GM10266 (cell line): Measurements from ENCODE around the gene USP4.

Experiments
- DNase-seq: peaks from one replicate; pipeline ENCODE4 v3.0.0; 2012; ENCODE audit errors: extremely low spot score
- TF ChIP-seq, protein P1 (sequence below): IDR thresholded peaks from 2 replicates; pipeline ENCODE4 v1.5.1; 2012; ENCODE audit warnings: mild to moderate bottlenecking, low read depth; ENCODE audit not compliant: control insufficient read depth, insufficient read depth; ENCODE audit errors: missing control alignments

USP4 gene

DNA sequence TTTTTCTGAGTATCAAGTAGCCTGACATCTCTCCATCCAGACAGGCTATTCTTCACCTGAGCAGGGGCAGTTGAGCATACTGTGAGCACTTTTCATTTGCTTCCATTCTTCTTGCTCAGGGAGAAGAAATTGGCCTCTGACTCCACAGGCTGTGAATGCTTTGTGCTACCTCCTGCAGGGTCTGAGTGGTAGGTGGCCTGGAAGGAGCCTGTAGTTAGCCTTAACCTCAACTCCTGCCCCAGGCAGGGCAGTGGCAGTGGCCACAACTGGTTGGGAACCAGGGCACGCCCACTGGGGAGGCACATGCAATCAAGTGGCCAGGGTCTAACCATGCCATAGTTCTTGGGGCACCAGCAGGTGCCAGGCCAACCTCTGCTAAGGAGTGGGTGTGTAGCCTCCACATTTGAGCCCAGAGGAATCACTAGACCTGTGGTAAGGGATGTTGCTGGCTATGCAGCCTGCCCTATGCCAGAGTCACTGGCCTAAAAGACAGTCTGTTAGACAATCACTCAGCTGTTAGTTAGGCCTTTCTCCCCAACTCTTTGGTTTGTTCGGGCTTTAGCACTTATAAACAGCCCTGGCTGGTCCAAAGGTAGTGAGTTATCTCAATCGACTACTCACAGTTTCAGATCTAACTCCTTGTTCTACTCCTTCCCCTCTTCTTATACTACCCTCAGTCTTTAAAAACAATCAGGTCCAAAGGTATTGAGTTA is 70.3 kb downstream of the USP4 start:
- DNase-seq: no peak
- TF ChIP-seq, protein P1, sequence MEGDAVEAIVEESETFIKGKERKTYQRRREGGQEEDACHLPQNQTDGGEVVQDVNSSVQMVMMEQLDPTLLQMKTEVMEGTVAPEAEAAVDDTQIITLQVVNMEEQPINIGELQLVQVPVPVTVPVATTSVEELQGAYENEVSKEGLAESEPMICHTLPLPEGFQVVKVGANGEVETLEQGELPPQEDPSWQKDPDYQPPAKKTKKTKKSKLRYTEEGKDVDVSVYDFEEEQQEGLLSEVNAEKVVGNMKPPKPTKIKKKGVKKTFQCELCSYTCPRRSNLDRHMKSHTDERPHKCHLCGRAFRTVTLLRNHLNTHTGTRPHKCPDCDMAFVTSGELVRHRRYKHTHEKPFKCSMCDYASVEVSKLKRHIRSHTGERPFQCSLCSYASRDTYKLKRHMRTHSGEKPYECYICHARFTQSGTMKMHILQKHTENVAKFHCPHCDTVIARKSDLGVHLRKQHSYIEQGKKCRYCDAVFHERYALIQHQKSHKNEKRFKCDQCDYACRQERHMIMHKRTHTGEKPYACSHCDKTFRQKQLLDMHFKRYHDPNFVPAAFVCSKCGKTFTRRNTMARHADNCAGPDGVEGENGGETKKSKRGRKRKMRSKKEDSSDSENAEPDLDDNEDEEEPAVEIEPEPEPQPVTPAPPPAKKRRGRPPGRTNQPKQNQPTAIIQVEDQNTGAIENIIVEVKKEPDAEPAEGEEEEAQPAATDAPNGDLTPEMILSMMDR: no peak

DNA sequence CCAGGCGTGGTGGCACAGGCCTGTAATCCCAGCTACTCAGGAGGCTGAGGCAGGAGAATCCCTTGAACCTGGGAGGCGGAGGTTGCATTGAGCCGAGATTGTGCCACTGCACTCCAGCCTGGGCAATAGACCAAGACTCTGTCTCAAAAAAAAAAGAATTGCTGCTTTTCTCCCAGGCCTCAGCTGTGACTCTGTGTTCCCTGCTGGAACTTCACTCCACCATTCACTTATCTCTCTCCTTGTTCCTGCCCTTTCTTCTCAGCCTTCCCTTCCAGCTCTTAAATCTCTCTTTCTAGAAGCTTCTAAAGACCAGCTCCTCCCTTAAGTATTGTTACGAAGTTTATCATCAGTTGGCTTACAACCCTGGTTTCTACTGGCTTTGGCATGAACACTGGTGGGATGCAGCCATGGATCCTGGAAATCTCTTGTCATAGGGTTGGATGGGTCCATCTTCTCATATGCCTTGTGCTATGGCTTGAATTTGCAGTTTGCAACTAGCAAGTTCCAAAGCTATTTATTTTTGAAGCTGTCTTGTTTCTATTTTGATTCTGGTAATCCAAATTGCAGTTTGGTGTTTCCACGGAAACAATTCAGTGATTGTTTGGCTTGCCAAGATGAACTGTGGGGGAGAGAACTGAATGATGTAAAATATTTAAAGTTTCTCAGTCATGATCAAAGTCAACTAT is 73.3 kb downstream of the USP4 start:
- TF ChIP-seq, protein P1: no peak

DNA sequence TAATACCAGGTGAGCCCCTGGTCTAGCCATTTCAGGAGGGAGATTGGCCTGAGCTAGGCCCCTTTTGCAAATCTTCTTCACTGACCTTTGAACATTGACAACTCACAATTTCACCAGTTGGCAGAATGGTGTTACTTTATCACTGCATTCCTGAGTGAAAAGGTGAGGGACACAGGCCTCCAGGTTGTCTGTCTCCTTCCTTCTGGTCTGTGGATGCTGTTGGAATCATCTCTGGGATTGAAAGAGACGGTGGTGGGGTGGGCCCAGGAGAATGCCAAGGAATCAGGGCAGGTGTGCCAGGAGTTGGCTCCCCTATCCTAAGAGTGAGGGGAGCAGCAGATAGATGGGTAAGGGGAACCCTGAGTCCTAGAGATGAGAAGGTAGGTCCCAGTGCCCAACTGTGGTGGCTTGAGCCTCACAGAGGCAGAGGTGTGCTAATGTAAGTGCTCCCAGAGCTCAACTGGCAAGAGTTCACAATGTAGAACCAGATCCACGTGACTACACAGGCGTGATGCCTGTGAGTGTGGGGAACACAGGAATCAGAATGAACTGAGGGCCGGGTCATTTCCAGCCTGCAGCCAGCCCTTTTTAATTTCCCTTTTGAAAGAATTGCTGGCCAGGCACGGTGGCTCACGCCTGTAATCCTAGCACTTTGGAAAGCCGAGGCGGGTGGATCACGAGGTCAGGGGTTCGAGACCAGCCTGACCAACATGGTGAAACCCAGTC is 74.0 kb downstream of the USP4 start:
- DNase-seq: no peak
- TF ChIP-seq, protein P1: no peak

More for the DNA sequence above, 73.3 kb downstream of the USP4 start:
- no peak for DNase-seq

DNA sequence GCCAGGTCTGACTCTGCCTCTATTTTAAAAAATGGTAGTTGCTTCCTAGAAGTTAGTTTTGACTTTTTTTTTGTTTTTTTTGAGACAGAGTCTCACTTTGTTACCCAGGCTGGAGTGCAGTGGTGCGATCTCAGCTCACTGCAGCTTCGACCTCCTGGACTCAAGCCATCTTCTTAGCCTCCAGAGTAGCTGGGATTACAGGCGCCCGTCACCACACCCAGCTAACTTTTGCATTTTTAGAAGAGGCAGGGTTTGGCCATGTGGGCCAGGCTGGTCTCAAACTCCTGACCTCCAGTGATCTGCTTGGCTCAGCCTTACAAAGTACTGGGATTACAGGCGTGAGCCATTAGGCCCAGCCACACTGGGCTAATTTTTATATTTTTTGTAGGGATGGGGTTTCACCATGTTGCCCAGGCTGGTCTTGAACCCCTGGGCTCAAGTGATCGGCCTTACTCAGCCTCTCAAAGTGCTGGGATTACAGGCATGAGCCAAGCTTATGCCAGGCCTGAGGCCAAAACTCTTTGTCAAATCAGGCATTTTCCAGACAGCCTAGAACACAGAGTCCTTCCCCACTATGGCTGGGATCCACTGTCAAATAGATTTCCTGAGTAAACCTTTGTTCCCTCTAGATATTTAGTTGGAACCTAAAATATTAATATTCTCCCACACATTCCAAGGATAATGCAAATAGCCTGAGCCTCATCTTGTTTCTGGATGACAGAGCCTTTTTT is 76.5 kb downstream of the USP4 start:
- DNase-seq: no peak
- TF ChIP-seq, protein P1: no peak

DNA sequence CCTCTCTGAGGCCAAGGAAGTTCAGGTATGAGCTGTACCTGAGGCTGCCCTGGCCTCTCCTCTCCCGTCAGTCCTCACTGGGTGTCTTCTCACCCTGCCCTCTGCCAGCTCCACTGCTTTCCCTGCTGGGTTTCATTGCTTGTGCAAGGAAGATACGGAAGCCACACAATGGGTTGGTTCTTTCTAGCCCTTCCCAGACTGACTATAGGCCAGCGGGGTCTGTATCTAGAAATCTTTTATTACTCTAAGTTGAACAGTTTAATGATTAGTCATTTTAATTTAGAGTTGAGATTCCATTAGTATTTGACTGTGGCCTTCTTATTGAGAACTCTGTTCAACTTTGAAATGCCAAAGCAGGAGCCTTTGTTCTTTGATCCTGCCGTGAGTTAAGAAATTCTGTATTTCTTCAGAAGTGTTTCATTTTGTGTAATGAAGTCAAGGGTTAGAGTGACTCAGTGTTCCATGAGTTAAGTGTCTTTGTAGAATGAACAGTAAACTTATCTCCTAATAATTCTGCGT is 79.0 kb downstream of the USP4 start:
- no peak for DNase-seq
- TF ChIP-seq, protein P1: no peak

DNA sequence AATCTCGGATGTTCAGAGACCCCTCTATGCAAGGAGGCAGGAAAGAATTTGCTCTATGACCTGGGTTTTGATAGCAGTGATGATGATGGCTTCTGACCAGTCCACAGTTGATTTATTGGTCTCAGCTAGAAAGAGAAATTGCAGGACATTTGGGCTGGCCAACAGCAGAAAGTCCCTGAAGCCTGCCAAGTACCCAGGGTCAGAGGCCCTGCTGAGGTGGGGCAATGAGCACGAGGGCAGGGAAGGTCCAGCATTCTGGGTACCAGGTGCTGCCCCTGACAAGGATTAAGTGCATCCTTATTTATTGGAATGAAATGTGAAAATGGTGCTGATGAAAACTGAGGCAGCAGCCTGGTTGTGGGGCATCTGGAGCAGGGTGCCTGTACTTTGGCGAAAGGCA is 82.7 kb downstream of the USP4 start:
- DNase-seq: no peak
- TF ChIP-seq, protein P1: no peak
